Brain microvascular endothelial cell (primary cell): ENCODE measurements around the gene RAB11FIP4.

Source experiments
- DNase-seq: peaks from one replicate; pipeline ENCODE4 v3.0.0-alpha.2; 2020
- H3K27ac ChIP-seq: fragments of 250-450 bp; sonication (Bioruptor Pico); 2 replicates; pipeline ENCODE4 v1.5.1; 2020; ENCODE audit warnings: mild to moderate bottlenecking, moderate library complexity
- H3K27me3 ChIP-seq: fragments of 250-450 bp; sonication (Bioruptor Pico); replicated peaks from 2 replicates; pipeline ENCODE4 v1.5.1; 2020; ENCODE audit warnings: mild to moderate bottlenecking
- H3K36me3 ChIP-seq: fragments of 250-450 bp; sonication (Bioruptor Pico); replicated peaks from 2 replicates; pipeline ENCODE4 v1.5.1; 2020; ENCODE audit warnings: mild to moderate bottlenecking
- H3K4me3 ChIP-seq: 2 replicates; pipeline ENCODE4 v1.5.1; 2011; ENCODE audit warnings: low read depth, mild to moderate bottlenecking, control low read depth, low read length, moderate library complexity
- CTCF ChIP-seq: IDR thresholded peaks from 2 replicates; pipeline ENCODE4 v1.5.1; 2011; ENCODE audit warnings: low read depth, mild to moderate bottlenecking, moderate library complexity, low read length, control low read depth, inconsistent platforms; ENCODE audit errors: missing control alignments
- in situ Hi-C: cut with HindIII; loops from 2 replicates; pipeline ENCODE4 v1.10.0; 2017; ENCODE audit warnings: low sequenced_read_pairs, low pct_ligation_motif_present

RAB11FIP4 gene

GRCh38 chr17:31364012-31364411 is 27.5 kb upstream of the RAB11FIP4 start:
- no peaks in the 10 kb centered on the region for H3K27me3 ChIP-seq
- in situ Hi-C loops: no loop called here
- H3K27ac ChIP-seq: no peak overlapping the region
- TF ChIP-seq CTCF: no peak
- no peak for DNase-seq
- peaks cover 10% of the 10 kb centered on the region for H3K36me3 ChIP-seq
- no peak overlapping the region for H3K4me3 ChIP-seq

- Histone ChIP-seq H3K27ac (no peak overlapping the region), H3K36me3 (peaks cover 2% of the 10 kb centered on the region), H3K27me3 (no peaks in the 10 kb centered on the region), H3K4me3 (no peak overlapping the region)
- DNase-seq: no peak
- in situ Hi-C loops: no loop called here
- TF ChIP-seq CTCF: no peak
Observed at GRCh38 chr17:31366088-31366487, 25.4 kb upstream of the RAB11FIP4 start.

- in situ Hi-C loops: no loop called here
- no peak overlapping the region for H3K27ac ChIP-seq
- peak; percentile 20 for DNase-seq
- no peak for TF ChIP-seq CTCF
- H3K27me3 ChIP-seq: no peaks in the 10 kb centered on the region
- no peak overlapping the region for H3K4me3 ChIP-seq
- peaks cover 7% of the 10 kb centered on the region for H3K36me3 ChIP-seq
Observed at GRCh38 chr17:31369266-31369665, 22.2 kb upstream of the RAB11FIP4 start.

- in situ Hi-C loops: no loop called here
- peak overlapping the region; percentile 9 for H3K27ac ChIP-seq
- no peak overlapping the region for H3K4me3 ChIP-seq
- no peaks in the 10 kb centered on the region for H3K27me3 ChIP-seq
- no peak for TF ChIP-seq CTCF
- peak; percentile 80 for DNase-seq
- H3K36me3 ChIP-seq: peaks cover 8% of the 10 kb centered on the region
Observed at GRCh38 chr17:31371511-31372097, 19.9 kb upstream of the RAB11FIP4 start.

GRCh38 chr17:31373150-31374093 is 18.1 kb upstream of the RAB11FIP4 start:
- H3K27ac ChIP-seq: no peak overlapping the region
- H3K4me3 ChIP-seq: no peak overlapping the region
- in situ Hi-C loops: no loop called here
- H3K27me3 ChIP-seq: no peaks in the 10 kb centered on the region
- peaks cover 8% of the 10 kb centered on the region for H3K36me3 ChIP-seq
- DNase-seq: peak; percentile 59
- TF ChIP-seq CTCF: peak; percentile 73
